HUES6 (cell line): ENCODE measurements around the gene MEGF6.
"Not testable (repeated sequence)": the region's sequence is repeated elsewhere in the genome, so short reads cannot be mapped to it uniquely, and the experiment has no call there.

ENCODE experiments used
- H3K27ac ChIP-seq: 2 replicates; pipeline ENCODE4 v1.7.0; 2013; ENCODE audit warnings: low read depth, mild to moderate bottlenecking, low read length, inconsistent platforms
- H3K27me3 ChIP-seq: 2 replicates; pipeline ENCODE4 v1.6.1; 2013; ENCODE audit warnings: low read length; ENCODE audit not compliant: control insufficient read depth, insufficient read depth
- H3K36me3 ChIP-seq: 2 replicates; pipeline ENCODE4 v1.6.1; 2013; ENCODE audit warnings: low read length; ENCODE audit not compliant: control insufficient read depth, insufficient read depth
- H3K4me1 ChIP-seq: 2 replicates; pipeline ENCODE4 v1.6.1; 2013; ENCODE audit warnings: low read length; ENCODE audit not compliant: control insufficient read depth, insufficient read depth
- H3K4me3 ChIP-seq: 2 replicates; pipeline ENCODE4 v1.5.1; 2013; ENCODE audit warnings: low read depth, low read length
- H3K9ac ChIP-seq: one replicate; pipeline ENCODE4 v1.6.1; 2013; ENCODE audit warnings: mild to moderate bottlenecking, low read length
- H3K9me3 ChIP-seq: 2 replicates; pipeline ENCODE4 v1.6.1; 2013; ENCODE audit warnings: low read depth, low read length; ENCODE audit not compliant: control insufficient read depth, insufficient read depth

MEGF6 gene

DNA sequence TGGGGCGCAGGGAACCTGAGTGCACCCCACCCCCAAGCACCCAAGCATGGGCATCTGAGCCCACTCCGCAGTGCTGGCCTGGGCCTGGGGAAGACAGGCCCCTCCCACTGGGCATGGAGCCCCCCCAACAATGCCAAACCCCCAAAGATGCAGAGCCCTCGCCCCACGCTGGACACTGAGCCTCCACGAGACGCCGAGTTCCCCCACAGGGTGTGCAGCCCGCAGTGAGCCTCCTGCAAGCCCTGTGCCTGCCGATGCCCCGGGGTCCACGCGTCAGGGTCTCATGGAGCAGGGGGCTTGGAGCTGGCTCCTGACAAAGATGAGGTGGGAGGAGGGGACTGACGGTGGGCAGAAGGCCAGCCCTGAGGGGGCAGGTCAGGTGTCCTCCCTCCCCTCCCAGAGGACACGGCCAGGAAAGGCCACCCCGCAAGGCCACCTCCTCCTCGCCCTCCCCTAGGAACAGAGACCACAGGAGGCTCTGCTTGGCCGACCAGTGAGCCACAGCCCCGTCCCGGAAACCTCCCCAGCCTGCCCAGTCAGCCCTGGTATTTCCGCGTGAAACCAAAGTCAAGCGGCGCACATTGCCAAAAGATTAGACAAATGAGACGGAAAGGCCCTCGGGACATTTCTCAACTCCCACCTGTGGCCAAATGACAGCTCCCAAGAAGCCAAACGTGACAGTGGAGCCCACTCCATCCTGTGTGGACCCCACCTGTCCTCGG, 33.4 kb downstream of the MEGF6 start:
- Histone ChIP-seq H3K27me3 (no peaks in the 10 kb centered on the region), H3K27ac (no peak overlapping the region), H3K4me1 (no peaks in the 10 kb centered on the region), H3K36me3 (no peaks in the 10 kb centered on the region), H3K4me3 (no peak overlapping the region), H3K9ac (no peak overlapping the region), H3K9me3 (no peaks in the 10 kb centered on the region)

DNA sequence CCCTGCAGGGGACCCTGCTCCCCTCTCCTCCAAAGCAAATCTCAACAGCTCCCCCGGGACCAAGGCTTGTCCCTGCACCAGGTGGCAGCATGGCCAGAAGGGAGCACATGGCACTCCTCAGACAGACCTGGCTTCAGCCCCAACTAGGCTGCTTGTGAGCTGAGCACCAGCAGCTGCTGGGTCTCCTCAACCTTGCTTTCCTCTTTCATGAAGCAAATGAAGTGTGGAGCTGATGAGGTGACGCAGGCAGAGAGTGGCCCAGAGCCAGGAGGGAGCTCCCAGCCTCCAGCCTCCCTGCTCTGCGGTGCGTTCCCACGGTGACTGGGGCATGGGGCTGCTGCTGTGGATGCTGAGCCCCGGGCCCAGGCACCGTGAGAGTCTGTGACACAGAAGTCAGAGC, 34.0 kb downstream of the MEGF6 start:
- Histone ChIP-seq H3K9ac (no peak overlapping the region), H3K4me1 (no peaks in the 10 kb centered on the region), H3K4me3 (no peak overlapping the region), H3K9me3 (no peaks in the 10 kb centered on the region), H3K36me3 (no peaks in the 10 kb centered on the region), H3K27ac (no peak overlapping the region), H3K27me3 (no peaks in the 10 kb centered on the region)

DNA sequence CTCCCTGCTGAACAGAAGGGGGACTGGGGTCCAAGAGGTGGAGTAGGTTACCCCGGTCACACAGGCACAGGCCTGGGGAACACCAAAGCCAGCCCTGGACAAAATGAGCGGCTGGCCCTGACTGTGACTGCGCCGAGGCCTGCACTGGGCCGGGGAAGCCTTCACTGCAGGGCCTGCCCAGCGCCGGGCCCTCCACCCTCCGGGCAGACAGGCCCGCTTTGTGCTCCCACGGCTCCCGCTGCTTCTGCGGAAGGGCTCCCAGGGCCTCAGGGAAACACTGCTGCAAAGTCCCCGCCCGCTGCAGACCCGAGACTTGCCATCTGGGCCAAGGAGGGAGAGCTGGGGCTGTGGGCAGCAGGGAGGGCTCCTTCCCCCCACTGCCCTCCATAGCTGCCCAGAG, 35.3 kb downstream of the MEGF6 start:
- H3K27ac ChIP-seq: no peak overlapping the region
- no peak overlapping the region for H3K9ac ChIP-seq
- no peaks in the 10 kb centered on the region for H3K36me3 ChIP-seq
- no peak overlapping the region for H3K4me3 ChIP-seq
- no peaks in the 10 kb centered on the region for H3K27me3 ChIP-seq
- H3K9me3 ChIP-seq: no peaks in the 10 kb centered on the region
- H3K4me1 ChIP-seq: no peaks in the 10 kb centered on the region

DNA sequence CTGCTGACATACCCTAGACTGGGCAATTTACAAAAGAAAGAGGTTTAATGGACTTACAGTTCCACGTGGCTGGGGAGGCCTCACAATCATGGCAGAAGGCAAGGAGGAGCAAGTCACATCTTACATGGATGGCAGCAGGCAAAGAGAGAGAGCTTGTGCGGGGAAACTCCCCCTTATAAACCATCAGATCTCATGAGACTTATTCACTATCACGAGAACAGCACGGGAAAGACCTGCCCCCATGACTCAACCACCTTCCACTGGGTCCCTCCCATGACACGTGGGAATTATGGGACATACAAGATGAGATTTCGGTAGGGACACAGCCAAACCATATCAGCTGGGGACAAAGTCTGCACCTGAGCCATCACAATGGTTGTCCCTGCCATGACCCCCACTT, 35.8 kb downstream of the MEGF6 start:
- not testable (repeated sequence) for H3K36me3 ChIP-seq, H3K4me1 ChIP-seq, H3K4me3 ChIP-seq, H3K27me3 ChIP-seq, H3K9ac ChIP-seq, H3K9me3 ChIP-seq, H3K27ac ChIP-seq

DNA sequence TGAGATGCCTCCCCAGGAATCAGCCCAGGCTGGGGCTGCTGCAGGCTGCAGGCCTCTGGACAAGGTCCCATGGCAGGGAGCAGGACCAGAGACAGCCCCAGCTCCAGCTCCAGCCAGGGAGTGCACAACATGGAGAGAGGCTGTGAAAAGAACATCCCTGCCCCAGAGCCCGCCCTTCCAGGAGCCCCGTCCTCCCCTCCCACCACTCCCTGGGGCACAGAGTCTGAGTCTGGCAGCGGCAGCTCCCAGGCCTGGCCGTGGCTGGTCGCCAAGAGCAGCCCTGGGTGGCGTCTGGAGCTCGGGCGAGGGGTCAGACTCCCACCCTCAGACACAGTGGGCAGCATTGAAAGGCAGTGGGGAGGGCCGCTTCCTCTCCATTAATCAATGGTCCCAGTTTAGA, 37.8 kb downstream of the MEGF6 start:
- Histone ChIP-seq H3K36me3 (no peaks in the 10 kb centered on the region), H3K4me1 (no peaks in the 10 kb centered on the region), H3K4me3 (no peak overlapping the region), H3K9me3 (no peaks in the 10 kb centered on the region), H3K27ac (no peak overlapping the region), H3K27me3 (no peaks in the 10 kb centered on the region), H3K9ac (no peak overlapping the region)

DNA sequence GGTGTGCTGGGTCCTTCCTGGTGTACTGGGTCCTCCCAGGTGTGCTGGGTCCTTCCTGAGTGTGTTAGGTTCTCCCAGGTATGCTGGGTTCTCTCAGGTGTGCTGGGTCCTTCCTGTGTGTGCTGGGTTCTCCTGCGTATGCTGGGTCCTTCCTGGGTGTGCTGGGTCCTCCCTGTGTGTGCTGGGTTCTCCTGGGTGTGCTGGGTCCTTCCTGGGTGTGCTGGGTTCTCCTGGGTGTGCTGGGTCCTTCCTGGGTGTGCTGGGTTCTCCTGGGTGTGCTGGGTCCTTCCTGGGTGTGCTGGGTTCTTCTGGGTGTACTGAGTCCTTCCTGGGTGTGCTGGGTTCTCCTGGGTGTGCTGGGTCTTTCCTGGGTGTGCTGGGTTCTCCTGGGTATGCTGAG, 38.7 kb downstream of the MEGF6 start:
- not testable (repeated sequence) for H3K4me1 ChIP-seq, H3K27me3 ChIP-seq, H3K4me3 ChIP-seq, H3K27ac ChIP-seq, H3K36me3 ChIP-seq, H3K9me3 ChIP-seq, H3K9ac ChIP-seq

DNA sequence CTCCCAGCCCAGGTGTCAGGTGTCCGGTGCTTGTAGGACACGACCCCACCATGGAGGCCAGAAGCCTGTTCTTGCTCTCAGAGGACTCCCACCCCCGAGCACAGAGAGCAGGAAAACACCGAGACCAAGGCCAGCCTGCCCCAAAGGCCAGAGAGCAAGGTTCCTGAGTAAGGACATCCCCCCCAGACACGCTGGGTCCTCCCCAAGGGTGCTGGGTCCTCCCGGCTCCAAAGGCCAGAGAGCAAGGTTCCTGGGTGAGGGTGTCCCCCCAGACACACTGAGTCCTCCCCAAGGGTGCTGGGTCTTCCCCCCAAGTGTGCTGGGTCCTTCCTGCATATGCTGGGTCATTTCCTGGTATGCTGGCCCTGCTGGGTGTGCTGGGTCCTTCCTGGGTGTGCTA, 40.0 kb downstream of the MEGF6 start:
- Histone ChIP-seq H3K4me3 (no peak overlapping the region), H3K36me3 (no peaks in the 10 kb centered on the region), H3K4me1 (no peaks in the 10 kb centered on the region)

DNA sequence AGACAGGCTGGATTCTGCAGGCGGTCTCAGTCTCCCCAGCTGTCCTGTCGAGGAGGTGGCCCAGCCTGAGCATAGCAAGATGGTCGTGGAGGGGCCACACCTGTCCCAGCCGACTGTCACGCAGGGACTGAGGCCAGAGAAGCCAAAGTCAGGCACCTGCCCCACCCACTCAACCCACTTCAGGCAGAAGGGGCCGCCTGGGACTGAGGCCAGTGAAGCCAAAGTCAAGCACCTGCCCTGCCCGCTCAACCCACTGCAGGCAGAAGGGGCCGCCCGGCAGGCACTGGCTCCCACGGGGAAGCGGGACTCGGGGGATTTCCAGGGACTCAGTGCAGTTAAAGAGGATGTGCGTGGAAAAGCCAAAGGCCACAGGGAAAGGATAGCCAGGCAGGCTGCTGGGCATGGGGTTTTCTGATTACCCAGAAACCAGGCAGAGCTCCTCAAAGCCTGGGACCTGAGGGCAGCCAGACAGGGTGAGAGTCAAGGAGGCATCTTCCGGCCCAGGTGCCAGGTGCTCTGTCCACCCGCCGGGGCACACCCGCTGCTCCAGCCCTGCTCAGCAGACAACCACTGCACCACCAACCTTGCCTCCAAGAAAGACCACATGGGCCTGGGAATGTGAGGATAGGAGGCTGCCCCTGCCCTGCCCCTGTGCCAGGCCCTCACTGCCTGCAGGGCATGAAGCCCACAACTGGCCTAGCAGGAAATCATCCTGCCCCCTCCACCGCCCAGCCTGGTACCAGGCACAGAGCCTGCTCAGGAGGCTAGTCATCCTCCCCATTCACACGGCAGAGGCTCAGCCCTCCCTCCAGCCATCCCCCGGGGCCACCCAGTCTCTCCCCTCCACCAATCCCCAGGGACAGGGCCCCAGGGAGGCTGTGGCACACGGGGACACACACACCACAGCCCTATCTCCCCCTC, 41.0 kb downstream of the MEGF6 start:
- H3K36me3 ChIP-seq: no peaks in the 10 kb centered on the region
- no peaks in the 10 kb centered on the region for H3K4me1 ChIP-seq
- no peak overlapping the region for H3K9ac ChIP-seq
- no peaks in the 10 kb centered on the region for H3K27me3 ChIP-seq
- no peak overlapping the region for H3K4me3 ChIP-seq
- H3K9me3 ChIP-seq: no peaks in the 10 kb centered on the region
- no peak overlapping the region for H3K27ac ChIP-seq

More for the DNA sequence above, 40.0 kb downstream of the MEGF6 start:
- H3K27ac ChIP-seq: no peak overlapping the region
- H3K9me3 ChIP-seq: no peaks in the 10 kb centered on the region
- no peaks in the 10 kb centered on the region for H3K27me3 ChIP-seq
- H3K9ac ChIP-seq: no peak overlapping the region

DNA sequence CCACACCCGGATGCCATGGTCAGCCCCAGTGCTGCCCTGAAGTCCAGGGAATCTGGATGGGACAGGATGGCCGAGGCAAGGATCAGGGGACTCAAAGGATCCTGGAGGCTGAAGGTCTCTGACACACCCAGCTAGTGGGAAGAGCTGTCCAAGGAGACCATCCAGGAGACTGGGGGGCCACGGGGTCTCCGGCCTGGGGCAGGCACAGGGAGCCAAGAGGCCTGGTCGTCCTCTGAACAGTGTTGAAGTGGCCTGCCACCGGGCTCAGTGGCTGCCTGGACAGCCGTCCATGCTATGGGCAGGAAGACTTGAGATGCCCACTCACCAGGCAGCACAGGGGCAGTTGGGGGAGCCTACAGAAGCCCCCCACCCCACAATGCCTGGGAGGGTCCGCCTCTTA, 41.9 kb downstream of the MEGF6 start:
- no peaks in the 10 kb centered on the region for H3K4me1 ChIP-seq
- no peak overlapping the region for H3K4me3 ChIP-seq
- no peaks in the 10 kb centered on the region for H3K36me3 ChIP-seq
- no peak overlapping the region for H3K27ac ChIP-seq
- peak overlapping the region; percentile 11 for H3K9ac ChIP-seq
- H3K9me3 ChIP-seq: no peaks in the 10 kb centered on the region
- no peaks in the 10 kb centered on the region for H3K27me3 ChIP-seq

DNA sequence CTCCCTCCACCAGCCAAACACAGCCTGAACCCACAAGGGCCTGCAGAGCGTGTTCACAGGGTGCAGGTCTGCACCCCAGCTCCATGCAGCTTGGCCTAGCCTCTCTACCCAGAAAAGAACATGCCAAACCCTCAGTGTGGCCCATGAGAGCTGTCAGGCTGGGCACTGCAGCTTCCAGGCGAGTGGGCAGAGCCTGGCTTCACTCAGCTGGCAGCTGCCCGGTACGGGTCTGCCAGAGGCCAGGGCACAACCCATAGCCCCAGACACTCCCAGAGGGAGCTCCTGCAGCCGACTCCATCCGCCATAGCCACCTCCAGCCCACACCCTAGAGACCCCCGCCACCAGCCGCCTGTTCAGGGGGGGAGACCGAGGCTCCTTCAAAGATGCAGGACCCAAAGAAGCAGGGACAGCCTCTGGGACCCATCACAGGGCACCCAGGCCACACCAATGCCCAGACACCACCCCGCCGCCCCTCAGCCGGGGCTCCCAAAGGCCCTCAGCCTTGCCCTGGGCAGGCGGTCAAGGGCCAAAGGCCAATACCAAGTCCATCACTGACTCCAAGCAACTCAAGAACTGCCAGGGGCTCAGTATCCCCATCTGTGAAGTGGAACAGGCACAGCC, 42.4 kb downstream of the MEGF6 start:
- Histone ChIP-seq H3K4me3 (no peak overlapping the region), H3K9me3 (no peaks in the 10 kb centered on the region), H3K36me3 (no peaks in the 10 kb centered on the region), H3K27ac (no peak overlapping the region), H3K4me1 (no peaks in the 10 kb centered on the region), H3K27me3 (no peaks in the 10 kb centered on the region), H3K9ac (peak overlapping the region; percentile 11)
